HG03565 (cell line): ENCODE results near the gene DDX59.

Source experiments
- ATAC-seq: cut with Tn5 transposase; IDR thresholded peaks from one replicate; pipeline ENCODE4 v1.9.1; 2021; ENCODE audit warnings: mild to moderate bottlenecking, moderate library complexity; ENCODE audit not compliant: unreplicated experiment

Gene DDX59

DNA sequence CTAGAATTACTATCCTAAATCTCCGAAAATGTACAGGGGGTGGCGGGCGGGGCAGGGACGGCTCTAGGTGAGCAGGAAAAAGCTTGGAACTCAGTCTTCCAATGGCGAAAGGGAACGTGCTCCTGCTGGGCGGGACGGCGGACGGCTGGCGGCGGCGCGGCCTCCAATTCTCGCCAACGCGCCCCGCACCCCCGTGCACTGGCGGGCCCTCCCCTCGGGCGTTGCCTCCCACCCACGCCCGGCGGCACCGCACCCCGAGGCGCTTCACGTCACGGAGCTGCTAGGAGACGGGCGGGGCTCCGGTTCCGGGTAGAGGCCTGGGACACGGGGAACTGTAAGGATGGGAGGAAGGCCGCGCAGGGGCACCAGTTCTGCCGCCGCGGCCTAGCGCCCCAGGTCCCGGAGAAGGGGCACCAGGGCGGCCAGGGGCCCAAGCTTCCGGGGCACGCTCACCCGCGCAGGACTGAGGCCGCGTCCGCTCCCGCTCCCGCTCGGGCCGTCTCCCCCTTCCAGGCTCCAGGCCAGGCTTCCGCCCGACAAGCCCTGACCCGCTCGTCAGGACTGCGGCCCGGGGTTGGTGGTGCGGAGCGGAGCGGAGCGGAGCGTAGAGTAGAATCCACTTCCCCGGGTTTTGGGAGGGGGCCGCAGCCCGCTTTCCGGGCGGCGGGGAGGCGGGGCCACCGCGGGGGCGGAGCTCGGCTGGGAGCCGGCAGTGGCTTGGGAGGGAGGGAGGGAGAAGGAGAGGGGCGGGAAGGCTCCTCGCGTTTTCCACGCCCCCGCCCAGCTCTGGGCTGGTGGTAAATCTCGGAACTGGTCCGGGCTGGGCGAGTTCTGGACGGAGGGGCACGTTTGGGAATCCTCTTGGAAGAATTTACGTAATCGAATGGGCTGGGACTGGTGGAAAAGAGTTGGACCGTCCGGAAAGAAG lies at the start of gene DDX59:
Gene DDX59 (minus strand): TSS at position 594 of the 928 bp plus-strand sequence. CDS start 3,167 bp downstream, outside the sequence.
- ATAC-seq, result peak; percentile 74

DNA sequence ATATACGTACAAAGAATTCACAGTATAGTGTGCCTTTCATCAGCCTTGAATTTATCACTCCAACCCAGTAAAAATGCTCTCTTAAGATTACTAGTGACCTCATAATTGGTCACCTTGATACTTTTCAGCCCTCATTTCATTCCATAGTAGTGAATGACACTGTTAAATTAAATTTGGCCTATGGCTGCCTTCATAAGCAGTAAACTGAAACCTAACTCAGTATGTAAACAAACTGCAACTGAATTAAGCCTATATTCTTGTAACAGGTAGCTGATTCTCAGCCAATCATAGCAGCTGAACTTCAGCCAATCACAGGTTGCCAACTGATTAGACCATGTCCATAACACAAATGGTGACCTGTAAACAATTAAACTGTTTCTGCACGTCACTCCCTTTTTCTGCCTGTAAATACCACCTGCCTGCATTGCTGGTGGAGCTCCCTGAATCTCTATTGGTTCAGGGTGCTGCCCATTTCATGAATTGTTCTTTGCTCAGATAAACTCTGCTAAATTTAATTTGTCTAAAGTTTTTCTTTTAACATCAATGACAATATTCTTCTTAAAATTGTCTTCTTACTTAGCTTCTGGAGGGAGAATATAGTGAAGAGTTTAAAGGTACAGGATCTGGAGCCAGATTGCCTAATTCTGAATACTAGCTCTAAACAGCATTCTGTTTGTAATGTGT lies 44.9 kb upstream of the DDX59 start:
- no peak for ATAC-seq

DNA sequence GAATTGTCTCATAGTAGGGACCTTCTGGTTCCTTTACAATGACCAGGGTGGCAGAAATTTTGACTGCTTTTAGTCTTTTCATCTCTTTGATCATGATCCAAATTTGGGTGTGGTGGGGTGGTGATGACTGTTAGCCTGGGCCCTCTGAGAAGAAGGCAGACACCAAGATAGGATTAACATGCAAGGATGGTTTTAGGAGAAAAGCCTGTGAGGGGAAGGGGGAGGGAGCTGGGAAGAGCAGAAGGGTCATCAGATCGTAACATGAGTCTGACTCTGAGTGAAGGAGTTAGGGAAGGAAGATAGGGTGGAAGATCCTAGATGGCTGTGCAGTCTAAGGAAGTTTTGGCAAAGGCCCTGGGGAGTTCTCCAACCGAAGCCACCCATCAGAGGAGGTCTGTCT lies 40.5 kb upstream of the DDX59 start:
- ATAC-seq, result no peak

DNA sequence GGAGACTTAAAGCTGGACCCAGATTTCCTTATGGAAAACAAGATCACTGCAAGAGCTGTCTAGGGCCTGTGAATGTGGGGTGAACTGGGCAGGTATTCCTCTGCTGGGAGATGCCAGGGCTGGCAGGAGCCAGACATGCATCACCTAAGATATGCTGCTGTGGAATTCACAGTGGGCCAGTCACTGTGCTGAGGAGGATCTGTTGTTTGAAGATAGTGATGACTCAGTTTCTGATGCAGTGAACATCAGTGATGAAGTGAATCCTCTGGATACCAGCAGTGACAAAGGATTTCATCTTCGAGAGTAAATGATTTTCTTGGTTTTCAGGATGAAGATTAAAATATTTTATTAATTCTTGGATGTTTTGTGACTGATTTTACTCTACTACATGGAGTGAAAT lies 39.1 kb upstream of the DDX59 start:
- ATAC-seq, result no peak

DNA sequence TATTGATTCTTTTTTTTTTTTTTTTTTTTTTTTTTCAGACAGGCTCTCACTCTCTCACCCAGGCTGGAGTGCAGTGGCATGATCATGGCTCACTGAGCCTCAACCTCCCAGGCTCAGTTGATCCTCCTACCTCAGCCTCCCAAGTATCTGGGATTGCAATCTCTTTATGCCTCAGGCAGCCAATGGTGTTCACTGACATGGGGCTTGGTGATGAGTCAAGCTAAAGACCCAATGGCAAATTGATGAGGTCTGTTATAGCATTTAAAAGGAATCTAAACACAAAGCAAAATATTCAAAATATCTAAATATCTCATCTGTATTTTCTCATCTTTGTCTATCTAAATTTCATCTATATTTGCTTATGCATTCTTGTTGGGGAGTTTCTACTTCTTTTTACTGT lies 38.5 kb upstream of the DDX59 start:
- ATAC-seq, result no peak

DNA sequence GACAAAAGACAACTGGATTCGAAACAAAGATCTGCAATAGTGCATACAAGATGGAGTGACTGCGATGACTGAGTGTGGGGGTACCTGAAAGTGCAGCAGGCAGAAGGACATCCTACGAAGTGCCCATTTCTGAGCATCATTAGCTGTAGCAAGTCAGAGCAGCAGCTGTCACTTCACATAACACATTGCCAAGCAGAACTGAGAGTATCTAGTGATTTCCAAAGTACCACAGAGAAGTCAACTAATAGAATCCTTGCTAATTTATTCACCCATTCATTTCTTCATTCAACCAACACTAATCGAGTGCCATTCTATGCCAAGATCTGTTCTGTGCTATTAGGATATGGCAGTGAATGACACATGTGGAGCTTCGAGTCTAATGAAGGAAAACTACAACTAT lies 37.4 kb upstream of the DDX59 start:
- ATAC-seq, result no peak

DNA sequence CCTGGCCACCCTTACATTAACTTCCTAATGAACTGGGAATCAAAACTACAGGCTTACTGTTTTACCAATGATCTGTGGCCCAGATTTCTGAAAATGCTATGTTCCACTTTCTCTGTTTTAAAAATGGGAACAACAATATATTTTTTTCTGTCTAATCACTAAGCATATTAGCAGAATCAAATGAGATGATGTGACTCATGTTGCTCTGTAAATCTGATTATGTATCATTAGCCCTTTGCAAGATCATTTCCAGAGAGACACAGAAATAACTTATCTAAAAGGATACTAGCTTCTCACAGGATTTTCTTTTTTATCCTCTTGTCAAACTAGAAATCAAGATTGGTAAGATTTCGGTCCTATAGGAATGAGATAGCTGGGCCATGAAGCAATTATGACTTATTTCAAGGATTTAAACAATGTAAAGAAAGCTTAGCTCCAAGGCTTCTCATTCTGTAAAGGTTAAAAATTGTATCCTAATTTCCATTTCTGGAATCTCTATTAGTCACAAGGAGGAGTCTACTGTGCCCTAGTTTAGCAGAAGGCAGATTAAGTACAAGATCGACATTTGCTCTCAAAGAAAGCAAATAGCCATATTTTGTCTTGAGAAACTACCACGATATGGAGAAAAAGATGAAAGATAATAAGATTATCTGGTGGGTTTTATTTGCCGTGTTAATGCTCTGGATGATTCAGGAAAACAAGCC lies 36.6 kb upstream of the DDX59 start:
- no peak for ATAC-seq

DNA sequence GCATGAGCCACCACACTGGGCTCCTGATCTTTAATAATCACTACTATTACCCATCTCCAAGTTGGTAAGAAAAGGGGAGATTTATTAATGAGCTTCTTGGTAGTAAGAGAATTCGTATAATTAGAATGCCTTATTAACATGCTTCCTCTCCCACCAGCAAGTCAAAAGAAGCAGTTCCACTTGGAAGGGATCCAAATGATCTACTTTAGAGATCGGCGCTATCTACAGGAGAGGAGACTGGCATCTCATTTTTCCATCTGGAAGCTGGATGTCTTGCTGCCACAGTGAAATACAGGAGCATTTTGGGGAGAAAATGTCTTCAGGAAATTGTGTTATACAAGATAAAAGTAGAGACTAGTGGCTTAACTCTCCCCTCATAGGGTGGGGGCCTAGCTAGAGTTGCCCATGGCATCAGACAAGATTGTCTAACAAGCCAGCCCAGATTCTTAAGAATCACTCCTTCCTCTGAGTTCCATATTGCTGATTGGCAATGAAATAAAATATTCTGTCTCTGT lies 35.3 kb upstream of the DDX59 start:
- ATAC-seq, result no peak

DNA sequence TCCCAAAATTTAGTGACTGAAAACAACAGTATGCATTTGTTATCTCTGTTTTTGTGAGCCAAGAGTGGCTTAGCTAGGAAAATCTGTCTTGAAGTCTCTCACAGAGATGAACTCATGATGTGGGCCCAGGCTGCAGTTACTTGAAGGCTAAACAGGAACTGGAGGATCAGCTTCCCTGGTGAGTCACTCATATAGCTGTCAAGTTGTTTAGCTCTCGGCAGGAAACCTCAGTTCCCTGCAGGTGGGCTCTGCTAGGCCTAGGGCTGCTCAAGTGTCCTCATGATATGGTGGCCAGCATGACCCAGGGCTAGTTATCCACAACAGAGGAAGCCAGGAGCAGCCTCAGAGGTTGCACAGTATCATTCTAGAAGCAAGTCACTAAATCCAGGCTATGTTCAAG lies 30.2 kb upstream of the DDX59 start:
- ATAC-seq, result no peak

DNA sequence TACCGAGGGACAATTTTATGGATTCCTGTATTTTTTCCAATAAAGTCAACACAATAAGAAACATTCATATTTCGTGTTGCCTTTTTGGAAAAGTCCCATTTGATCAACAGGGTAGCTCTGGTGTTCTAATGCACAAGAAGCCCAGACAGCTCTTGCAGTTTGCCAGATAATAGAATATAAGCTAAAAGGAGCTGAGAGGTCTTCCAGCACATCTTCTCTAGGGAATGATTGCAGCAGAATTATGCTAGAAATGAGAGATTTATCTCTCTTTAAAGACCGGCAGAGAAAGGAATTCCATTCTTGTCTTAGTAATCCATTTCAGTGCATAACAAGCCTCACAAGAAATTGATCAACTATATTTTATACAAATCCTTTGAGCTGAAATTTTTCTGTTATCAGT lies 25.0 kb upstream of the DDX59 start:
- ATAC-seq, result no peak

DNA sequence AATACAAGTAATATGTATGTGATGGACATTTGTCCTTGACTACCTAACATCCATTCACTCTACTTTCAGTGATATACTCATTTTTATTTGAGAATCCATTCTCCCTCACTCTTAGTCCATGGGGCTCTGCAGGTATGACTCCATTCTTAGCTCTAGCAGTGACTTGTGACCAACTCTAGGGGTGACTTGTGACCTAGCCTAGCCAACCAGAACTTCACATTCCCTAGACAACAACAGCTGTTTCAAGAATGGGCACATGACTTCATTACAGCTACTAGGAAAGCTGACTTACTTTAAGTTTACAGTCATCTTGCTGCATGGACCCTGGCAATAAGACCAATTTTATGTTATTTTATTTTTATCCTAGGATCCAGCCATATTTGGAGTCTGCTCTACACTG lies 23.6 kb upstream of the DDX59 start:
- no peak for ATAC-seq

DNA sequence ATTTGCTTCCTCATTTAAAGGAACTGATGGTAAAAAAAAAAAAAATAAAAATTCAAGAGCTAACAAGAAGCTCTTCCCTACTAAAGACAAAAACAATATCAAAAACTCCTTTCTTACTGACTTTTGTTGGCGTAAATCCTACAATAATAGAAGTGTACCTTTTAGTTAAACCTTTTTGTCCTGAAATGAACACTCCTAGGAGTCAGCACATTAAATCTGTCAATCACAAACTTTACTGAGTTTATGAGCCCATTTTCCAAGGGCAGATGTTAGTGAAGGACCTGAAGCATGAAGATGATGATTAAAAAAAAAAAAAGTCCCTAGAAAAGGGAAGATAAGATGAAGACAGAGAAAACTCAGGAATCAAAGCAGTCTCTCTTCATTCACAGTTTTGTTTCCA lies 22.6 kb upstream of the DDX59 start:
- no peak for ATAC-seq

DNA sequence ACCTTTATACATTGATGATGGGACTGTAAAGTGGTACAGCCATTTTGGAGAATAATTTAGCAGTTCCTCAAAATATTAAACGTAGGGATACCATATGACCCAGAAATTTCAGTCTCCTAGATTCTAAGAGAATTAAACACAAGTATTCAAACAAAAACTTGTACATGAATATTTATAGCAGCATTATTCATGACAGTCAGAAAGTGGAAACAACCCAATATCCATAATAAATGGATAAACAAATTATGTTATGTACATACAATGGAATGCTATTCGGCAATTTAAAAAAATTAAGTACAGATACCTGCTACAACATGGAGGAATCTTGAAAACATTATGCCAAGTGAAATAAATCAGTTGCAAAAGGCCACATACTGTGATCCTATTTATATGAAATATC lies 16.9 kb upstream of the DDX59 start:
- no peak for ATAC-seq

DNA sequence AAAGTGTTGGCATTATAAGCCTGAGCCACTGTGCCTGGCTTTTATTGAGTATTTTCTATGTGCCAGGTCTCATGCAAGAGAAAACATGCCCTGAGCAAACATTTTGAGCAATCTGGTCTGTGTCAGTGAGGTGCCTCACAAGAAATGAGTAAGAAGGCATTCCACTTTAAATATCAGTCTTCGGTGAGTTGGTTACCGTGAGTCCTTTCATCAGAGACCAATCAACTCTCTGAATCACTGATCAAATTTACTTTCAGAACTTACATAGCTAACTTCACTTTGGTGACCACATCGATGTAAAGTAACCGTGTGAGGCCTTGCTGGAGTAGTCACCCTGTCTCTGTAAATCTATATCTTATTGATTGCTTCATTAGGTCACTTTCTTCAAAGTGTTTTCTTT lies 14.3 kb upstream of the DDX59 start:
- ATAC-seq, result no peak

DNA sequence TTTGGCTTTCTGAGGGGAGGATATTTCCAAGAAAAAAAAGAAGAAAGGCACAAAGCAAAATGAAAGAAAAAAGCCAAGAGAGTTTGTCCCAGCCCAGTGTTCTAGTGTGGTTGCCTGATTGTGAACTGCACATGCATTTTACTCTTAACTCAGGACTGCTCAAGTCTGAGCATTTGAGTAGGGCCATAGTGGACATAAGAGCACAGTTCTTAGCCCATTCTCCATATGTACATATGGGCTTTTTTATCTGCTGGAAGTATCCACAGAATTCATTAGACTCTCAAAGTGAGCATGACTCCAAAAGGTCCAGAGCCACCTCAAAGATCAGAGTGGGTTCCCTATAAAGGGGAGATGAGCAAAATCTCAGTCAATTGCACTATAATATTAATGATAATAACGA lies 13.6 kb upstream of the DDX59 start:
- ATAC-seq, result no peak

DNA sequence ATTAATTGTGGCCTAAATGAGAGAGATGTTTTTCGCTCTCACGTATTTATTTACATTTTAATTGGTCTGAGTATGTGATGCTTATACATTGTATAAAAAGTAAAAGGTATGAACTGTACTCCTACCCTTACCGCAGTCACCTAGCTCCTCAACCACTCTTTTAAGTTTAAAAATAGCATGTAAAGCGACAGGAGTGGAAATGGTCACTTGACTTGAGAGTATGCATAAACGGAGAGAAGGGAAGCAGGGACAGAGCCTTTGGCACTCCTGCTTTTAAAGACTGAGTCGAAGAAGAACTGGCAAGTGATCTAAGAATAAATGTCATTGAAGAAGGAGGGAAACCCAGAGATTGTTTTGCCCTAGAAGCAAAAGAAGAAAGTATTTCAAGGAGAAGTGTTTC lies 11.5 kb upstream of the DDX59 start:
- ATAC-seq, result no peak

DNA sequence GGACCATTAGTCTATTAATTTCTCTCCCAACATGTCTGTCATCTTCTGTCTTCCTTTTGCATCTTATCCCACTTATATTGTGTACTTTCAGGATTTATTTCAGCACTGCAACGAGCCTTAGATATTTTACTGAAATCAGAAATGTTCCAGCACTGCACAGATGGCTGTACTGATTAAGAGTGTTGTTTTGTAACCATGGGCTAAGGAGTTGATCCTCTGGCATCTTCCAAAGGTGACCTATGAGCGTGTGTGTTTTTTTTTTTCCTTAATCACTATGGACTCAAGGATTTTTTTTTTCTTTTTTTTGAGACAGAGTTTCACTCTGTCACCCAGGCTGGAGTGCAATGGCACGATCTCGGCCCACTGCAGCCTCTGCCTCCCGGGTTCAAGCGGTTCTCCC lies 7.1 kb upstream of the DDX59 start:
- no peak for ATAC-seq

DNA sequence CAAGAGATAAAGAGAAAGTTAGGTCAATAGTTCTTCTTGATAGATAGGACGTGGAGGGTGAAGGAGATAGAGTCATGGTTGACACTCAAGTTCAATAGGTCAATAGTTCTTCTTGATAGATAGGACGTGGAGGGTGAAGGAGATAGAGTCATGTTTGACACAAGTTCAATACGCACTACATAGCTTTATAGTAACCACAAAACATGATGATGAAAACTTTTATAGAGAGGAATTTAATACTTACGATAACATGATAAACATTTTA lies 5.8 kb upstream of the DDX59 start:
- no peak for ATAC-seq

DNA sequence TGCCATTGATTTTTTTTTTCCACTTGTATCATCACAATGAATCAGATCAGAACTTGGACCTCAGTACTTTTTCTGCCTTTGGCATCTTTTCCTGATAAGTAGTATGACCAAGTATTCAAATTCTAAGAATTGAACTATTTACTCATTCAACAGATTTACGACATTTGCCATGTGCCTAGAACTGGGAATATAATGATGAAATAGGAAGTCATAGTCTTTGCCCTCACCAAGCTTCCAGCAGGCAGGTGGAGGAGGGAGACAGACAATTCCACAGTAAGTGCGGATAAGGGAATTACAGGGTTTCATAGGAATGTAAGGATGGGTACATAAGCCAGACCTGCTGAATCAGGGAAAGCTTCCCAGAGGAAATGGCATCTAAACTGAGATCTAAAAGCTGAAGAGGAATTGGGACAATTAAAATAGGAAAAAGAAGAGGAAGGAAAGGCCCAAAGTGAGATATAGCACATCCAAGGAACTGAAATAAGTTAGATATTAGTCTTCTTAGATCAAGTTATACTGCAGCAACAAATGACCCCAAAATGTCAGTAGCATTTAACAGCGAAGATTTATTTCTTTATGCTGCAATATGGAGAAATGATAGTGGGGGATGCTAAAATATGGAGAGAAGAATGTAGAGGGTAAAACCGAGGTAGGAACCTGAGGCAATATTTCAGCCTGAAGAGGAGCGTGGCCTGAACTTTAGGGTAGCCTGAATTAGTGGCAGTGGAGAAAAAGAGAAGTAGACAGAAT lies 5.3 kb upstream of the DDX59 start:
- ATAC-seq, result no peak

DNA sequence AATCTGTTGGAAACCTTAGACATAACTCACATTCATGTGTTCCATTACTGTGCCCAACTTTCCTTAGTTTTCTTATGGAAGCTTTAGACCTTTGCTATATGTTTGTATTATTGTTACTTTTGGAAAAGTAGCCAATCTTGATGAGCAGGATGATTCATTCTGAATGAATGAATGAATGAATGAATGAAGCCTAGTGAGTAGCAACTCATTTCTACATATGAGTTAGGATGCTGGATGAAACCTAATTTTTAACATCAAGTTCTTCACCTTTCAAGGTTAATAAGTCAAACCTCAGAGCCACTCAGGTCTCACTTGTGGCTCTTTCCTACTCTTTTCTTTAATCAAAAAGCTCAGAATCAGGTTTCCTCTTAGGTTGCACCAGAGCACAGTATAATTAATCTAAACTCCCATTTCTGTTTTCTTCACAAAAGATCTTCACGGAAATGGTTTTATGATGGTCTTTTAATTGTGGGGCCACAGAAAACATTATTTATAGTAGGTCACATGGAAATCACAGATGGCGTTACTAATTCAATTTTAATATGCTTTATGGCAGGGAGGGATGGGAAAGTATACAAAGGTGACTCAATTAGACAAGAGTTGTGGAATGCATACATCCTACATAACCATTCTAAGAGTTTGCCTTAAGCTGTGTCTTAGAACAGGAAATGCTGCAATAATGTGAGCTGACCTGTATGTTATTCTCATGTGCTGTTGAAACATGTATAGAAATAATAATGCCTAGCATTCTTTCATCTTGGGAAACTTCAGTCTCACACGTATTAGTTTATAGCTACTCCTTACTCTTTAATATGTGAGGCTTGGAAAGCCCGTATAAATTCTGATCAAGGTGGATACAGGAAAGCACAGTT lies 4.5 kb upstream of the DDX59 start:
- no peak for ATAC-seq
